Fibroblast of the aortic adventitia (primary cell): ENCODE measurements around the gene SPDYE6. TPM values are rescaled to one million over a fixed set of nuclear protein-coding genes. Genes with fewer than 3 reads are reported as not detected.
"Not testable (repeated sequence)": the region's sequence is repeated elsewhere in the genome, so short reads cannot be mapped to it uniquely, and the experiment has no call there.

ENCODE experiments used
- DNase-seq: peaks from one replicate; pipeline ENCODE4 v3.0.0-alpha.2; 2010; ENCODE audit warnings: low read depth
- H3K4me3 ChIP-seq: 2 replicates; pipeline ENCODE4 v1.5.1; 2011; ENCODE audit warnings: low read depth, mild to moderate bottlenecking, control low read depth, low read length, moderate library complexity
- small RNA-seq: library from RNA; depleted of rRNA; stranded (forward); fragments of <200 nt; gene quantifications from one replicate; pipeline ENCODE3, GENCODE V24; 2012
- total RNA-seq: library from RNA; depleted of rRNA; stranded (reverse); fragments of >200 nt; gene quantifications from 2 replicates; pipeline ENCODE4 v1.2.3, GENCODE V29; 2012; ENCODE audit warnings: low replicate concordance
- TF ChIP-seq, protein P1 (sequence below): IDR thresholded peaks from 2 replicates; pipeline ENCODE4 v1.5.1; 2011; ENCODE audit warnings: mild to moderate bottlenecking, low read length, control low read depth, inconsistent platforms; ENCODE audit not compliant: insufficient read depth

The SPDYE6 gene
- total RNA-seq, 1 donor, result not detected

DNA sequence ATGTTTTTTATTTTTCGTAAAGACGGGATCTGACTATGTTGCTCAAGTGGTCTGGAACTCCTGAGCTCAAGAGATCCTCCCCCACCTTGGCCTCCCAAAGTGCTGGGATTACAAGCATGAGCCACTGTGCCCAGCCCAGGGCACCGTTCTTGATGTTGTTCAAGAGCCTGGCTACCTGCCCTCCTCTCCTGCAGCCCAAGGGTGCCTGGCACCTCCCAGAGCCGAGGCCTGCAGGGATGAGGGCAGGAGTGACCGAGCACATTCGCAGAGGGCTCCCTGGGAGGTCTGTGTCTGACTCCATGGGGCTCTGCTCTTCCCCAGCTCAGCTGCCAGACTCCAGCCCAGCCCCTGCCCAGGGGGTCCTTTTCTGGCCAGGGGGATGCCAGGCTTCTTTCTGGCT is 54.2 kb downstream of the SPDYE6 start:
- no peak overlapping the region for H3K4me3 ChIP-seq
- no peak for DNase-seq
- TF ChIP-seq, protein P1, sequence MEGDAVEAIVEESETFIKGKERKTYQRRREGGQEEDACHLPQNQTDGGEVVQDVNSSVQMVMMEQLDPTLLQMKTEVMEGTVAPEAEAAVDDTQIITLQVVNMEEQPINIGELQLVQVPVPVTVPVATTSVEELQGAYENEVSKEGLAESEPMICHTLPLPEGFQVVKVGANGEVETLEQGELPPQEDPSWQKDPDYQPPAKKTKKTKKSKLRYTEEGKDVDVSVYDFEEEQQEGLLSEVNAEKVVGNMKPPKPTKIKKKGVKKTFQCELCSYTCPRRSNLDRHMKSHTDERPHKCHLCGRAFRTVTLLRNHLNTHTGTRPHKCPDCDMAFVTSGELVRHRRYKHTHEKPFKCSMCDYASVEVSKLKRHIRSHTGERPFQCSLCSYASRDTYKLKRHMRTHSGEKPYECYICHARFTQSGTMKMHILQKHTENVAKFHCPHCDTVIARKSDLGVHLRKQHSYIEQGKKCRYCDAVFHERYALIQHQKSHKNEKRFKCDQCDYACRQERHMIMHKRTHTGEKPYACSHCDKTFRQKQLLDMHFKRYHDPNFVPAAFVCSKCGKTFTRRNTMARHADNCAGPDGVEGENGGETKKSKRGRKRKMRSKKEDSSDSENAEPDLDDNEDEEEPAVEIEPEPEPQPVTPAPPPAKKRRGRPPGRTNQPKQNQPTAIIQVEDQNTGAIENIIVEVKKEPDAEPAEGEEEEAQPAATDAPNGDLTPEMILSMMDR, result no peak

DNA sequence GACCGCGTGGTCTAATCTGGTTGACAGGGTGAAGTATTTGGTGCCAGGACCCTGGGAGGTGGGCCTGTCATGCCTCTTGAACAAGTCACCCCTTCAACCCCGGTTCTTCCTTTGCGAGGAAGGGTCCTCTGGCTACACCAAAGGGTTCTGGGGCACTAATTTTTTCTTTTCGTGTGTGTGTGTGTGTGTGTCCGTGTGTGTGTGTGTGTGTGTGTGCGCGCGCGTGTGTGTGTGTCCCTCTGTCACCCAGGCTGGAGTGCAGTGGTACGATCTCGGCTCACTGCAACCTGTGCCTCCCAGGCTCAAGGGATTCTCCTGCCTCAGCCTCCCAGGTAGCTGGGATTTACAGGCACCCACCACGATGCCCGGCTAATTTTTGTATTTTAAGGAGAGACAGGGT is 54.9 kb downstream of the SPDYE6 start:
- DNase-seq, H3K4me3 ChIP-seq: not testable (repeated sequence)

DNA sequence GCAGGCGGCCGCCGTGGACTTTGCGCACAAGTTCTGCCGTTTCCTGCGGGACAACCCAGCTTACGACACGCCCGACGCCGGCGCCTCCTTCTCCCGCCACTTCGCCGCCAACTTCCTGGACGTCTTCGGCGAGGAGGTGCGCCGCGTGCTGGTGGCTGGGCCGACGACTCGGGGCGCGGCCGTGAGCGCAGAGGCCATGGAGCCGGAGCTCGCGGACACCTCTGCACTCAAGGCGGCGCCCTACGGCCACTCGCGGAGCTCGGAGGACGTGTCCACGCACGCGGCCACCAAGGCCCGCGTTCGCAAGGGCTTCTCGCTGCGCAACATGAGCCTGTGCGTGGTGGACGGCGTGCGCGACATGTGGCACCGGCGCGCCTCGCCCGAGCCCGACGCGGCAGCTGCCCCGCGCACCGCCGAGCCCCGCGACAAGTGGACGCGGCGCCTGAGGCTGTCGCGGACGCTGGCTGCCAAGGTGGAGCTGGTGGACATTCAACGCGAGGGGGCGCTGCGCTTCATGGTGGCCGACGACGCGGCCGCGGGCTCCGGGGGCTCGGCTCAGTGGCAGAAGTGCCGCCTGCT is 55.5 kb downstream of the SPDYE6 start:
- no peak for DNase-seq
- H3K4me3 ChIP-seq, result no peak overlapping the region
- TF ChIP-seq, protein P1, result no peak

DNA sequence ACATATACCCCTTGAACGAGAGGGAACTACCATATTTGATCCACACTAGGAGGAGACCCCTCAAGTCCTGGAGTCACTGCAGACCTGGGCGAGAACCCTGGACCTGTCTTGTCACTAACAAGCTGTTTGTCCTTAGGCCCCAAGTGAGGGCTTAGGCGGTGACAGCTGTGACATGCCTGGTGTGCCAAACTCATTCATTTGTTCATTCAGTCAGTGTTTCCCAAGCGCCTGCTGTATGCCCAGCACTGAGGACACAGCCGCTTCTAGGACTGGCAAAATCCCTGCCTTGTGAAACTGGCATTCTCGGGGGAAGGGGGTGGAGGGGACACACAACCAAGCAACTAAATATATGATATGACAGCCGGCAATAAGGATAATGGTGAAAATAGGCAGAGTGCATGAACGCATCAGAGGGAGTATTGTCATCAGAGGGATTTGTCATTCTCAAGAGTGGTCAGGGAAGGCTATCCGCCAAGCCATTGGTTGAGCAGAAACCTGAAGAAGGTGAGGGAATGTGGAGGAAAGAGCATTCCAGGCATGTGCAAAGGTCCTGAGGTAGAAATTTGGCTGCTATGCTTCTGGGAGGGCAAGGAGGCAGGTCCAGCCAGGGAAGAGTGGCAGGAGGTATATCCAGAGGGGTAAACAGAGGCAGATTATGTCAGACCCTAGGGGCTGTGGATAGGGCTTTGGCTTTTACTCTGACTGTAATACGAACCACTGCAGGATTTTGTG is 58.6 kb downstream of the SPDYE6 start:
- TF ChIP-seq, protein P1, result no peak
- no peak overlapping the region for H3K4me3 ChIP-seq
- no peak for DNase-seq

DNA sequence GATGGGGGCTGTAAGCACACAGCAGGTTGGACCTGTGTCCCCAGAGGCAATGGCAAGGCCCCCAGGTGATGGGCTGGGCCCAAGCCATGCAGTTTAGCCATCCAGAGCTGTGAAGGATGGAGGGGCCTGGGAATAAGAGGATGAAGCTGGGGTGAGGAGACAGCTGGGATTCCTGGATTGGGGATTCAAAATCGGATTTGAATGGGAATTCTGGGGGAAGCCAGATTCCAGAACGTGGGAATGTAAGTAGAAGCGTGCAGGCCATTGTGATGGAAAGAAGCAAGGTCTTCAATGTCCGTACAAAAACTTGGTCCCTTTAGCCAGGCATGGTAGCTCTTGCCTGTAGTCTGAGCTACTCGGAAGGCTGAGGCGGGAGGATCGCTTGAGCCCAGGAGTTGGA is 59.7 kb downstream of the SPDYE6 start:
- TF ChIP-seq, protein P1, result no peak
- no peak overlapping the region for H3K4me3 ChIP-seq
- DNase-seq, result no peak

DNA sequence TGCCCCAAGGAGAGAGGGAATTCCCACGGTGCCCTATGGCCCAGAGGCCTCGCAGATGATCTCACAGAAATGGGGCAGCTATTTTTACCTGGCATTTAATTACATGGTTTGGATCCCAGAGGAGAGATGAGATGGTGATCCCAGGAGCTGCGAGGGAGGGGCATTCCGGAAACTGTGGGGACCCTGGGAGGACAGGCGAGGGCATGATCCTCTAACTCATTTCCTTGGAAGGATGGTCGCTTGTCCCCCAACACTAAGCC is 60.1 kb downstream of the SPDYE6 start:
- no peak for DNase-seq
- no peak overlapping the region for H3K4me3 ChIP-seq
- TF ChIP-seq, protein P1, result no peak

Small RNAs within 50 kb of the gene (small RNA-seq; reads per million reads assigned to genes)
- gene AC091390.4, result not detected
- gene MIR548O, result not detected
- gene RF00019, result not detected

Other genes with a start within 250 kb of the SPDYE6 start
- 2.0 and 4.9 TPM in 2 replicates for gene SH2B2, start 69.6 kb downstream of the SPDYE6 start, total RNA-seq
- 12.4 and 49.6 TPM in 2 replicates for gene PRKRIP1, start 39.9 kb upstream of the SPDYE6 start, total RNA-seq
- gene ORAI2, start 77.1 kb upstream of the SPDYE6 start, total RNA-seq, result 31.8 and 44.1 TPM in 2 replicates
- gene ALKBH4, start 108.4 kb upstream of the SPDYE6 start, total RNA-seq, result 8.0 and 15.9 TPM in 2 replicates
- gene LRWD1, start 108.5 kb upstream of the SPDYE6 start, total RNA-seq, result 18.6 and 35.7 TPM in 2 replicates
- 13.0 and 34.0 TPM in 2 replicates for gene POLR2J, start 122.5 kb upstream of the SPDYE6 start, total RNA-seq
- 4.6 TPM in 2 replicates for gene RASA4B, start 161.3 kb upstream of the SPDYE6 start, total RNA-seq
- 0.27 TPM in 1 of 2 replicates, not detected in the other for gene UPK3BL2, start 187.3 kb upstream of the SPDYE6 start, total RNA-seq
- 0.16 TPM in 1 of 2 replicates, not detected in the other for gene SPDYE2, start 194.8 kb upstream of the SPDYE6 start, total RNA-seq
- 12.5 and 28.3 TPM in 2 replicates for gene POLR2J3, start 216.1 kb upstream of the SPDYE6 start, total RNA-seq